Tibial nerve (tissue), 4 donors: ENCODE results near the gene MATN1. TPM values are rescaled to one million over a fixed set of nuclear protein-coding genes. Genes with fewer than 3 reads are reported as not detected.

Source experiments
- DNase-seq, 2 donors: peaks; one replicate each; pipeline ENCODE4 v3.0.0-alpha.2; 2019; ENCODE audit warnings: low spot score in 2 of 2
- H3K27ac ChIP-seq, 4 donors: fragments of 200-600 bp; sonication (generic) in 3 of 4; one replicate each; pipeline ENCODE4 v1.5.1; 2017 to 2019; ENCODE audit warnings: mild to moderate bottlenecking in 1 of 4
- H3K27me3 ChIP-seq, 2 donors: fragments of 200-600 bp; sonication (generic) in 1 of 2; one replicate each; pipeline versions ENCODE4 v1.5.1 to v1.6.0; 2017 to 2019
- H3K36me3 ChIP-seq, 3 donors: fragments of 200-600 bp; sonication (generic); one replicate each; pipeline ENCODE4 v1.5.1; 2018 to 2019
- H3K4me1 ChIP-seq, 4 donors: fragments of 200-600 bp; sonication (generic) in 3 of 4; one replicate each; pipeline ENCODE4 v1.5.1; 2017 to 2019
- H3K4me3 ChIP-seq, 4 donors: fragments of 200-600 bp; sonication (generic) in 3 of 4; one replicate each; pipeline ENCODE4 v1.5.1; 2017 to 2019; ENCODE audit warnings: mild to moderate bottlenecking in 1 of 4, moderate library complexity in 1 of 4
- H3K9me3 ChIP-seq, 4 donors: fragments of 200-600 bp; sonication (generic) in 3 of 4; one replicate each; pipeline ENCODE4 v1.5.1; 2017 to 2019
- EP300 ChIP-seq, 2 donors: sonication (generic); formaldehyde crosslinking; IDR thresholded peaks; one replicate each; pipeline ENCODE4 v1.6.1; 2017; ENCODE audit warnings: antibody characterized with exemption in 2 of 2, mild to moderate bottlenecking in 1 of 2
- POLR2A ChIP-seq, 2 donors: fragments of 450-650 bp; IDR thresholded peaks; one replicate each; pipeline ENCODE4 v1.6.1; 2017; ENCODE audit warnings: antibody characterized with exemption in 2 of 2, mild to moderate bottlenecking in 2 of 2, moderate library complexity in 2 of 2
- WGBS, 2 donors: methylation state at CpG; one replicate each; pipeline ENCODE4 v1.1.5; 2018; 5-methylcytosine and 5-hydroxymethylcytosine counted together
- total RNA-seq, 4 donors: library from RNA; depleted of rRNA; stranded (reverse); fragments of >200 nt; gene quantifications; one replicate each; pipeline ENCODE4 v1.1.0, GENCODE V29; 2016
- TF ChIP-seq, protein P1 (sequence below), 5 experiments: fragments of 200-600 bp in 3 of 5; fragments of 450-650 bp in 2 of 5; sonication (generic) in 3 of 5; IDR thresholded peaks; one replicate each; pipeline ENCODE4 v1.5.1; 2016 to 2019; ENCODE audit warnings: antibody characterized with exemption in 5 of 5, mild to moderate bottlenecking in 3 of 5, moderate library complexity in 2 of 5

Gene MATN1
- total RNA-seq, 4 donors from 2014 or later: not detected

DNA sequence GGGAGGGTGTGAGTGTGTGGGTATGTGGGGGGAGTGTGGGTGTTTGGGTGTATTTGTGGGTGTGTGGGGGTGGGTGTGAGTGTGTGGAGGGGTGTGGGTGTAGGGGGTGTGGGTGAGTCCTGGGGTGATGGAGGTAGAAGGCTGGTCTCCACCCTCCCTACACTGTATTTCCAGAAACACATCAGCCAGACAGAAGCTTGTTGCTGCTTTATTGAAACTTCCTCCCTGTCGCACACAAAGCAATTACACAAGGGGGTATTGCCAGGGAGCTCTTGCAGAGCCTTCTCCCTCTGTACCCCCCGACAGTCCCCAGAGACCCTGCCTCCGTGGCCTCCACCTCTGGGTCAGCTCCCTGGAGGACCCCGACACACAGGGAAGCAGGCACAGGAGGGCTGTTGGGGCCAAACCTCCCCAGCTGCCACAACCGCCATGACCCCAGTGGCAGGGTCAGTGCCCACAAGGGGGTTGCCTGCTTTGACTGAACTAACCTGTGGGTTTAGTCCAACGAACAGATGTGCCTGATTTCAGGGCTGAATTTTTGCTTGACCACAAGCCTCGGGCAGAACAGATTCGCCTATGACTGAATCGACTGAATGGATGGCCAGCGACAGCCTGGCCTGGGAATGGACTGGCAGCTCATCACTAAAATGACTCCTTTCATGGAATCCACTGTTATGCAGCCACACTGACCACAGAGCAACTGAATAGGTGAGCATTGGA is 9.1 kb upstream of the MATN1 start:
- no peak for DNase-seq
- no peak overlapping the region for H3K4me3 ChIP-seq
- H3K9me3 ChIP-seq: no peaks in the 10 kb centered on the region
- no peaks in the 10 kb centered on the region for H3K27me3 ChIP-seq
- peaks cover 0 to 3% (median 0%) of the 10 kb centered on the region in 3 donors for H3K36me3 ChIP-seq
- 56 to 69% methylated on average over 9 to 10 of the region's 10 CpGs for WGBS, 2 donors
- TF ChIP-seq, protein P1, sequence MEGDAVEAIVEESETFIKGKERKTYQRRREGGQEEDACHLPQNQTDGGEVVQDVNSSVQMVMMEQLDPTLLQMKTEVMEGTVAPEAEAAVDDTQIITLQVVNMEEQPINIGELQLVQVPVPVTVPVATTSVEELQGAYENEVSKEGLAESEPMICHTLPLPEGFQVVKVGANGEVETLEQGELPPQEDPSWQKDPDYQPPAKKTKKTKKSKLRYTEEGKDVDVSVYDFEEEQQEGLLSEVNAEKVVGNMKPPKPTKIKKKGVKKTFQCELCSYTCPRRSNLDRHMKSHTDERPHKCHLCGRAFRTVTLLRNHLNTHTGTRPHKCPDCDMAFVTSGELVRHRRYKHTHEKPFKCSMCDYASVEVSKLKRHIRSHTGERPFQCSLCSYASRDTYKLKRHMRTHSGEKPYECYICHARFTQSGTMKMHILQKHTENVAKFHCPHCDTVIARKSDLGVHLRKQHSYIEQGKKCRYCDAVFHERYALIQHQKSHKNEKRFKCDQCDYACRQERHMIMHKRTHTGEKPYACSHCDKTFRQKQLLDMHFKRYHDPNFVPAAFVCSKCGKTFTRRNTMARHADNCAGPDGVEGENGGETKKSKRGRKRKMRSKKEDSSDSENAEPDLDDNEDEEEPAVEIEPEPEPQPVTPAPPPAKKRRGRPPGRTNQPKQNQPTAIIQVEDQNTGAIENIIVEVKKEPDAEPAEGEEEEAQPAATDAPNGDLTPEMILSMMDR (IDR thresholded peaks at IDR 0.05): no peak
- TF ChIP-seq EP300 (IDR thresholded peaks at IDR 0.05) (peak in 1 of 2 donors; percentile 8), POLR2A (IDR thresholded peaks at IDR 0.05) (no peak)
- peak overlapping the region in 3 of 4 donors; percentile 17 to 68 (median 38) for H3K27ac ChIP-seq
- H3K4me1 ChIP-seq: peaks cover 0 to 22% (median 17%) of the 10 kb centered on the region in 4 donors

DNA sequence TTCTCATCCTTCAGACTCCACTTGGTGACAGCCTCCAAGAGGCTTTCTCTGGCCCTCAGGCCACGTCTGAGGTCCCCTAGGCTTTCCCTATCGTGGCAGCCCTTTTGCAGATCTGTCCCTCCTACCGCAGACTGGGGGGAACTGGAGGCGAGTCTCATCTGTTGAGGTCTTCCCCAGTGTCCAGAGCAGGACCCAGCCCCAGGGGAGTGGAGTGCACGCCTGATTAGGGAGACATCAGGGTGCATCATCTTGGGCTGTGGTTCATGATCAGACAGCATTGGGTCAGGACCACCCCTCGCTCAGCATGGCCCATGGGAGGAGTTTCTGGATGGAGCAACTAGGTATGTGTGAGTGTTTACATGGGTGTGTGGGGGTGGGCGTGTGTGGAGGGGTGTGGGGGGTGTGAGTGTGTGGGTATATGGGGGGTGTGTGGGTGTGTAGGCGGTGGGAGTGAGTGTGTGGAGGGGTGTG is 8.5 kb upstream of the MATN1 start:
- no peaks in the 10 kb centered on the region for H3K27me3 ChIP-seq
- 68 to 76% methylated on average over 7 to 8 of the region's 8 CpGs for WGBS, 2 donors
- H3K4me1 ChIP-seq: peaks cover 0 to 22% (median 17%) of the 10 kb centered on the region in 4 donors
- H3K9me3 ChIP-seq: no peaks in the 10 kb centered on the region
- no peak overlapping the region for H3K27ac ChIP-seq
- TF ChIP-seq, protein P1 (IDR thresholded peaks at IDR 0.05): no peak
- no peak for TF ChIP-seq EP300 (IDR thresholded peaks at IDR 0.05)
- no peak for TF ChIP-seq POLR2A (IDR thresholded peaks at IDR 0.05)
- no peak for DNase-seq
- H3K4me3 ChIP-seq: no peak overlapping the region
- H3K36me3 ChIP-seq: peaks cover 0 to 3% (median 0%) of the 10 kb centered on the region in 3 donors

DNA sequence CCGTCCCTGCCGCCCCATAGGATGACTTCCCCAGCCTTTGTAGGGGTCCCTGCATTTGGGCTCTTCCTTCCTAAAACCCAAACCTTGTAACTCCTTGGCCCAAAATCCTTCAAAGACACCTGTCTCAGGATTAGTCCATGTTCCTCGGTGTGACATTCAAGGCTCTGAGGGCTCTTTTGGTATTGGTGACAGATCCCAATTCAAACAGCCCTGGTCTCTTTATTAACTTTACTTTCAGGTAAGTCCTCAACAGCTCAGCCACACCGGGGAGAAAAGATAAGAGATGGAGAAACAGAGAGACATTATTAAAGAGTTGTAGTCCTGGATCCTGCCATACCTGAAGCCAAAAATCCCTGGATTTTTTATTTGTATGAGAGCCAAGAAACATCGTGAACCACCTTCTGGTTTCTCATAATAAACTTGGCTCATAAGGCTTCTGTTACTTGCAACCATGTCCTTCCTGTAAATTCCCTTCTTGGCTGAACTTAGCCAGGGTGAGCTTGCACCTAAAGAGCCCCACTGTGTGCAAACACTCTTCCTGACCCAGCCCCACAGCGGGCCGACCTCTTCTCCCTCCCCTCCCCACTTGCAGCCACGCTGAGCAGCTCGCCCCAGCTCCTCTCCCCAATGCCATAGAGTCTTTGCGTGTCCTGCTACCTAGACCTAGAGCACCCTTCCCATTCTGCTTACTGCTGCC is 7.9 kb upstream of the MATN1 start:
- H3K9me3 ChIP-seq: no peaks in the 10 kb centered on the region
- no peaks in the 10 kb centered on the region for H3K27me3 ChIP-seq
- no peak for DNase-seq
- WGBS, 2 donors: 82 to 86% methylated on average over 10 of the region's 10 CpGs
- TF ChIP-seq POLR2A (IDR thresholded peaks at IDR 0.05) (no peak), EP300 (IDR thresholded peaks at IDR 0.05) (no peak)
- TF ChIP-seq, protein P1 (IDR thresholded peaks at IDR 0.05): no peak
- peak overlapping the region in 1 of 4 donors; percentile 78 for H3K27ac ChIP-seq
- H3K36me3 ChIP-seq: no peaks in the 10 kb centered on the region
- peaks cover 0 to 22% (median 17%) of the 10 kb centered on the region in 4 donors for H3K4me1 ChIP-seq
- no peak overlapping the region for H3K4me3 ChIP-seq

DNA sequence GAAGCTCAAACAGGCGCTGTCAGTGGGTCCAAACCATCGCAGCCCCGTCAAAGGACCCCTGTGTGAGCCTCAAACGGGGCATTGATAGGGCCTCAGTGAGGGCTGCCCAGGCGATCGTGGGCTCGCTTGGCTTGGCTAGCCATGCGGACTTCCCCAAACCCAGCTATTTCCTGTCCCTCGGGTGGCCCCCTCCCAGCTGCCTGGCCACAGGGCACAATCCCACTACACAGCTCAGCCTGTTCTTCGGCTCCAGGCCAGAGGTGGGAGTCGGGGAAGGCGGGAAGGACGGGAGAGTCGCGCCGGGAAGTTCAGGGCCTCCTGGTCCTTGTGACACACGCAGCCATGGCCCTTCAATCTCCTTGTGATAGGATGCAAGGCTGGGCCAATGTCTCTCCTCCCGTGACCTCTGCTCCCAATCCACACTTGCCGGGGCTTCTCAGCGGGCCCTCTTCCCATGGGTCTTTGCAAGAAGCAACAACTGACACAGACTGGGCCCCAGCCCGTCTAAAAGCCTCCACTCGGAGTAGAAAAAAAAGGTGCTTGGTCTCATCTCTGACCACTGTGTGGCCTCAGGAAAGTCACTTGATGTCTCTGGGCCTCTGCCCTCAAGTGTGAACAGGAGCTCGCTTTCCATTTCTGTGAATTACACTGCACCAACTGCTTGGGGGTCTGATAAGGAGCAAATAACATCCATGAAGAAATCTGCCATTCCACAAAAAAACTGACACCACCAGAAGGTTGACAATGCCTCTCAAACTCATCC is 7.1 kb upstream of the MATN1 start:
- Histone ChIP-seq H3K27me3 (no peaks in the 10 kb centered on the region), H3K4me3 (no peak overlapping the region), H3K4me1 (peaks cover 0 to 22% (median 17%) of the 10 kb centered on the region in 4 donors), H3K36me3 (peaks cover 0 to 3% (median 0%) of the 10 kb centered on the region in 3 donors), H3K27ac (peak overlapping the region in 3 of 4 donors; percentile 34 to 78 (median 67)), H3K9me3 (no peaks in the 10 kb centered on the region)
- WGBS, 2 donors: 42 to 50% methylated on average over 20 to 23 of the region's 23 CpGs
- TF ChIP-seq, protein P1 (IDR thresholded peaks at IDR 0.05): no peak
- TF ChIP-seq POLR2A (IDR thresholded peaks at IDR 0.05) (no peak), EP300 (IDR thresholded peaks at IDR 0.05) (no peak)
- DNase-seq: no peak
